GM23338 (cell line): Measurements from ENCODE around the gene TUBA1C. TPM values are rescaled to one million over a fixed set of nuclear protein-coding genes. Genes with fewer than 3 reads are reported as not detected.
A peak's percentile ranks its signal among the peaks of the same experiment; 100 is the strongest.

Experiments used
- ATAC-seq: fragments of 200-7000 bp; cut with Tn5 transposase; 3 replicates; pipeline ENCODE4 v1.9.1; 2020
- DNase-seq: peaks from one replicate; pipeline ENCODE4 v3.0.0-alpha.2; 2015; ENCODE audit warnings: low spot score
- H2AFZ ChIP-seq: fragments of 200-600 bp; sonication (generic); 2 replicates; pipeline ENCODE4 v1.8.0; 2016; ENCODE audit warnings: antibody characterized with exemption, mild to moderate bottlenecking, moderate library complexity
- H3F3A ChIP-seq: fragments of 200-600 bp; sonication (generic); replicated peaks from 2 replicates; pipeline ENCODE4 v1.8.0; 2017; ENCODE audit warnings: antibody characterized with exemption, mixed run types, low read depth
- H3K27ac ChIP-seq: fragments of 200-600 bp; sonication (generic); 2 replicates; pipeline ENCODE4 v1.6.1; 2016; ENCODE audit warnings: low read depth
- H3K27me3 ChIP-seq: fragments of 200-600 bp; sonication (generic); 2 replicates; pipeline ENCODE4 v1.8.0; 2016; ENCODE audit warnings: mild to moderate bottlenecking, mixed run types, moderate library complexity; ENCODE audit not compliant: insufficient read depth
- H3K36me3 ChIP-seq: fragments of 200-600 bp; sonication (generic); 2 replicates; pipeline ENCODE4 v1.8.0; 2016; ENCODE audit warnings: mild to moderate bottlenecking; ENCODE audit not compliant: insufficient read depth
- H3K4me1 ChIP-seq: fragments of 200-600 bp; sonication (generic); 2 replicates; pipeline ENCODE4 v1.8.0; 2016; ENCODE audit warnings: mild to moderate bottlenecking, moderate library complexity; ENCODE audit not compliant: insufficient read depth
- H3K4me2 ChIP-seq: fragments of 200-600 bp; sonication (generic); 2 replicates; pipeline ENCODE4 v1.7.1; 2017; ENCODE audit warnings: mixed run types
- H3K4me3 ChIP-seq: fragments of 200-600 bp; sonication (generic); 2 replicates; pipeline ENCODE4 v1.6.1; 2016; ENCODE audit warnings: mixed run types
- H3K79me2 ChIP-seq: fragments of 200-600 bp; sonication (generic); replicated peaks from 2 replicates; pipeline ENCODE4 v1.8.0; 2017; ENCODE audit warnings: mild to moderate bottlenecking; ENCODE audit not compliant: insufficient read depth
- H3K9me2 ChIP-seq: fragments of 200-600 bp; sonication (generic); 2 replicates; pipeline ENCODE4 v1.8.0; 2017; ENCODE audit not compliant: insufficient read depth
- H4K20me1 ChIP-seq: fragments of 200-600 bp; sonication (generic); replicated peaks from 2 replicates; pipeline ENCODE4 v1.8.0; 2017; ENCODE audit warnings: mild to moderate bottlenecking; ENCODE audit not compliant: insufficient read depth
- H3K27ac Mint-ChIP-seq: 2 replicates; pipeline ENCODE4 v1.8.0; 2020; ENCODE audit warnings: inconsistent platforms, mild to moderate bottlenecking, moderate library complexity, mixed read lengths
- H3K27me3 Mint-ChIP-seq: 3 replicates; pipeline ENCODE4 v1.8.0; 2022; ENCODE audit warnings: low read depth, mild to moderate bottlenecking, moderate library complexity, mixed read lengths, inconsistent platforms; ENCODE audit not compliant: insufficient read depth, poor library complexity
- H3K36me3 Mint-ChIP-seq: 3 replicates; pipeline ENCODE4 v1.8.0; 2021; ENCODE audit warnings: low read depth, mild to moderate bottlenecking, inconsistent platforms, moderate library complexity, mixed read lengths
- H3K4me1 Mint-ChIP-seq: 3 replicates; pipeline ENCODE4 v1.8.0; 2020; ENCODE audit warnings: mild to moderate bottlenecking, inconsistent platforms, mixed read lengths
- H3K4me3 Mint-ChIP-seq: 3 replicates; pipeline ENCODE4 v1.8.0; 2021; ENCODE audit warnings: moderate library complexity, mild to moderate bottlenecking, inconsistent platforms, mixed read lengths
- H3K9me3 Mint-ChIP-seq: 3 replicates; pipeline ENCODE4 v1.8.0; 2020; ENCODE audit warnings: moderate library complexity, mild to moderate bottlenecking, inconsistent platforms, mixed read lengths
- CREB1 ChIP-seq: fragments of 250-450 bp; sonication (Bioruptor Pico); IDR thresholded peaks from 2 replicates; pipeline ENCODE4 v1.5.0; 2020; ENCODE audit warnings: low read depth, mild to moderate bottlenecking, moderate library complexity
- CTCF ChIP-seq, 2 experiments: fragments of 200-600 bp in 1 of 2; sonication (generic) in 1 of 2; conservative IDR thresholded peaks; 2 replicates each; pipeline versions ENCODE4 v1.5.1 to v1.6.1; 2016 to 2017; ENCODE audit warnings: antibody characterized with exemption in 2 of 2, low read depth in 2 of 2, mild to moderate bottlenecking in 2 of 2, moderate library complexity in 1 of 2
- EZH2 ChIP-seq: fragments of 200-600 bp; sonication (generic); IDR thresholded peaks from one replicate; pipeline ENCODE4 v1.8.0; 2017; ENCODE audit warnings: antibody characterized with exemption, mild to moderate bottlenecking, low read depth; ENCODE audit not compliant: unreplicated experiment
- EZH2phosphoT487 ChIP-seq: fragments of 200-600 bp; sonication (generic); IDR thresholded peaks from one replicate; pipeline ENCODE4 v1.8.1; 2018; ENCODE audit warnings: antibody characterized with exemption; ENCODE audit not compliant: unreplicated experiment
- NANOG ChIP-seq: IDR thresholded peaks from 2 replicates; pipeline ENCODE4 v1.6.1; 2016; ENCODE audit warnings: antibody characterized with exemption, borderline replicate concordance
- POLR2AphosphoS5 ChIP-seq: IDR thresholded peaks from 2 replicates; pipeline ENCODE4 v1.6.1; 2016; ENCODE audit warnings: antibody characterized with exemption, low read depth
- ZNF114 ChIP-seq: fragments of 250-450 bp; sonication (Bioruptor Pico); IDR thresholded peaks from 2 replicates; pipeline ENCODE4 v1.5.0; 2020; ENCODE audit warnings: mild to moderate bottlenecking, moderate library complexity
- ZNF331 ChIP-seq: fragments of 250-450 bp; sonication (Bioruptor Pico); IDR thresholded peaks from 2 replicates; pipeline ENCODE4 v1.5.0; 2020; ENCODE audit warnings: low read depth, mild to moderate bottlenecking, moderate library complexity
- ZNF462 ChIP-seq: fragments of 250-450 bp; sonication (Bioruptor Pico); IDR thresholded peaks from 2 replicates; pipeline ENCODE4 v1.5.0; 2020; ENCODE audit warnings: mild to moderate bottlenecking, moderate library complexity
- polyA plus RNA-seq: library from polyadenylated mRNA; unstranded; fragments of >200 nt; fragmentation: Nextera tagmentation; extraction: Ambion mirVana; gene quantifications from 2 replicates; pipeline ENCODE4 v1.2.1, GENCODE V29; 2016
- total RNA-seq: library from RNA; depleted of rRNA; stranded (reverse); fragments of >200 nt; shearing (Covaris generic); gene quantifications from 2 replicates; pipeline ENCODE4 v1.2.3, GENCODE V29; 2014

TUBA1C gene
- total and polyA plus RNA-seq, 2 experiments from 2014 or later: 191 to 728 TPM

GRCh38 chr12:49283541-49284429, 18.9 kb downstream of the TUBA1C start:
- H4K20me1 ChIP-seq: no peaks in the 10 kb centered on the region
- no peak overlapping the region for H3K4me3 Mint-ChIP-seq
- no peak overlapping the region for H3K4me3 ChIP-seq
- H3K9me3 Mint-ChIP-seq: no peaks in the 10 kb centered on the region; the same call in 2 of the 3 replicates
- H3F3A ChIP-seq: no peaks in the 10 kb centered on the region
- H3K4me1 ChIP-seq: peaks cover 8% of the 10 kb centered on the region; the same call in 1 of the 2 replicates
- DNase-seq (peak; percentile 47), ATAC-seq (peak; percentile 54)
- H3K27me3 ChIP-seq: peaks cover 12% of the 10 kb centered on the region; the same call in 1 of the 2 replicates
- TF ChIP-seq CTCF (conservative IDR thresholded peaks at IDR 0.05; ENCODE audit: low read depth in 2 of 2) (peak; percentile 32 to 33; a peak in 3 of 4 replicates), NANOG (no peak)
- H3K27me3 Mint-ChIP-seq: peaks cover 15% of the 10 kb centered on the region
- H3K4me1 Mint-ChIP-seq: peaks cover 19% of the 10 kb centered on the region
- H3K36me3 Mint-ChIP-seq: no peaks in the 10 kb centered on the region
- no peak overlapping the region for H2AFZ ChIP-seq
- H3K36me3 ChIP-seq: no peaks in the 10 kb centered on the region
- H3K9me2 ChIP-seq: no peaks in the 10 kb centered on the region
- H3K27ac ChIP-seq: no peak overlapping the region
- H3K4me2 ChIP-seq: no peak overlapping the region
- H3K27ac Mint-ChIP-seq: no peak overlapping the region
- no peaks in the 10 kb centered on the region for H3K79me2 ChIP-seq

DNA sequence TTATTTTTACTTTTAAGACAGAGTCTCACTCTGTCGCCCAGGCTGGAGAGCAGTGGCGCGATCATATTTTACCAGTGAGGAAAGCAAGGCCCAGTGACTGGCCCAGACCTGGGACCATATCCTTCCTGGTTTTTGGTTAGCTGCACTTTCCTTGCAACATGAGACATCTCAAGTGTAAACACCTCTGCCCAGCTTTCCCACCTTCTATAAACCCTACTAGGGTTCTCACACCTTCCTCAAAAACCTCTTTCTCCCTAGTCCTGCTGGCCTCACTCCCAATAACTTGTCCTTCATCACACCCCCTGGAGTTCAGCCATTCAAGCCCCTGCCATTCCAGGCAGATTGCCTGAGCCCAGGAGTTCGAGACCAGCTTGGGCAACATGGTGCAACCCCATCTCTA, 19.8 kb downstream of the TUBA1C start:
- no peak overlapping the region for H2AFZ ChIP-seq
- peaks cover 19% of the 10 kb centered on the region for H3K27me3 Mint-ChIP-seq
- peaks cover 20% of the 10 kb centered on the region for H3K27me3 ChIP-seq
- peaks cover 5% of the 10 kb centered on the region; the same call in 1 of the 2 replicates for H3K4me1 ChIP-seq
- H3K27ac ChIP-seq: no peak overlapping the region
- DNase-seq (no peak), ATAC-seq (no peak)
- no peaks in the 10 kb centered on the region for H3K36me3 ChIP-seq
- no peak overlapping the region for H3K27ac Mint-ChIP-seq
- no peaks in the 10 kb centered on the region; the same call in 2 of the 3 replicates for H3K9me3 Mint-ChIP-seq
- no peak overlapping the region for H3K4me3 Mint-ChIP-seq
- no peaks in the 10 kb centered on the region for H4K20me1 ChIP-seq
- H3K36me3 Mint-ChIP-seq: no peaks in the 10 kb centered on the region
- no peak overlapping the region for H3K4me2 ChIP-seq
- no peak overlapping the region for H3K4me3 ChIP-seq
- no peaks in the 10 kb centered on the region for H3K9me2 ChIP-seq
- peaks cover 14% of the 10 kb centered on the region for H3K4me1 Mint-ChIP-seq
- no peaks in the 10 kb centered on the region for H3F3A ChIP-seq
- H3K79me2 ChIP-seq: no peaks in the 10 kb centered on the region
- TF ChIP-seq NANOG: no peak
- no peak for TF ChIP-seq EZH2
- no peak for TF ChIP-seq ZNF462 (CRISPR knock-in tag)
- TF ChIP-seq CTCF (conservative IDR thresholded peaks at IDR 0.05; ENCODE audit: low read depth in 2 of 2): no peak
- no peak for TF ChIP-seq ZNF331 (CRISPR knock-in tag)
- TF ChIP-seq ZNF114: no peak
- no peak for TF ChIP-seq POLR2AphosphoS5
- no peak for TF ChIP-seq CREB1 (CRISPR knock-in tag)
- TF ChIP-seq EZH2phosphoT487: no peak
